Activated CD4-positive, alpha-beta T cell treated with anti-CD3 and anti-CD28 coated beads, Interleukin-2, amount 50 U/mL, for 4 hours (primary cell): Measurements from ENCODE around the gene DIAPH1.
"Not testable (repeated sequence)": the region's sequence is repeated elsewhere in the genome, so short reads cannot be mapped to it uniquely, and the experiment has no call there.

Source experiments
- DNase-seq, 2 experiments: peaks; one replicate each; pipeline ENCODE4 v3.0.0-alpha.2; 2020

DIAPH1 gene

DNA sequence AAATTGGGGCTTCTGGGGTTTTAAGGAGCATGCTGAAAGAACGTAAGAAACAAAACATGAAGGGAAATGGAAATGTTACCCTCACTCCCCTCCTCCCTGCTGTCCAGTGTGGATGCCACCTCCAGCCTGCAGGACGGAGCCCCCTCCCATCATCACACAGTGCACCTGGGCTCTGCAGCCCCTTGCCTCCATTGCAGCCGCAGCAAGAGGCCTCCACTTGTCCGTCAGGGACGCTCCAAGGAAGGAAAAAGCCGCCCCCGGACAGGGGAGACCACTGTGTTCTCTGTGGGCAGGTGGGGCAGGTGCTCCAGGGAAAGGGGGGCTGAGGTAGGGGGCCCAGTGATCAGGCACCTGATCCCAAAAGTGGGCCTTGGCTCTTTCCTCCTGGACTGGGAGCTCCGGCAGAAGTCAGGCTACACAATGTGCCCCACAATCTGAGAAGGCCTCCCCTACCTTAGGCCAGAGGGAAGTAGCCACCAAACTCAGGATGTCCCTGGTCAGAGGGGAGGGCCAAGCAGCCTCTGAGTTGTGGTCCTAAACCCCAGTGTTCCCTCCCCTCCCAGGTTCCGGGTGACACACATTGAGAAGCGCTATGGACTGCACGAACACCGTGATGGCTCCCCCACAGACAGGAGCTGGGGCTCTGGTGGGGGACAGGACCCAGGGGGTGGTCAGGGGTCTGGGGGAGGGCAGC lies 20.7 kb upstream of the DIAPH1 start:
- DNase-seq: no peak

DNA sequence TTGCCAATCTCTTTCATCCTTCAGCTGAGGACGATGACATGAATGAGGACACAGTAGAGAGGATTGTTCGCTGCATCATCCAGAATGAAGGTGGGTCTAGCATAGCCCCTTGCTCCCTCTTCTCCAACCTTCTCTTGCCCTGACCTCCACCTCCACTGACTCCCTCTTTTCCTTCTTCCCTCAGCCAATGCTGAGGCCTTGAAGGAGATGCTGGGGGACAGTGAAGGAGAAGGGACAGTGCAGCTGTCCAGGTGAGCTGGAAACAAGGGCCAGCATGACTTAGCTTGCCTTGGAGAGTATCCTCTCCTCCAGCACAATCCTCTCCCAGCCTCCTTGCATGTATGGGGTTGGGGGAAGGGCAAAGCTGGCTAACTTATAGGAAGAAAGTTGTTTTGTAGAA lies 20.0 kb upstream of the DIAPH1 start:
- no peak for DNase-seq

DNA sequence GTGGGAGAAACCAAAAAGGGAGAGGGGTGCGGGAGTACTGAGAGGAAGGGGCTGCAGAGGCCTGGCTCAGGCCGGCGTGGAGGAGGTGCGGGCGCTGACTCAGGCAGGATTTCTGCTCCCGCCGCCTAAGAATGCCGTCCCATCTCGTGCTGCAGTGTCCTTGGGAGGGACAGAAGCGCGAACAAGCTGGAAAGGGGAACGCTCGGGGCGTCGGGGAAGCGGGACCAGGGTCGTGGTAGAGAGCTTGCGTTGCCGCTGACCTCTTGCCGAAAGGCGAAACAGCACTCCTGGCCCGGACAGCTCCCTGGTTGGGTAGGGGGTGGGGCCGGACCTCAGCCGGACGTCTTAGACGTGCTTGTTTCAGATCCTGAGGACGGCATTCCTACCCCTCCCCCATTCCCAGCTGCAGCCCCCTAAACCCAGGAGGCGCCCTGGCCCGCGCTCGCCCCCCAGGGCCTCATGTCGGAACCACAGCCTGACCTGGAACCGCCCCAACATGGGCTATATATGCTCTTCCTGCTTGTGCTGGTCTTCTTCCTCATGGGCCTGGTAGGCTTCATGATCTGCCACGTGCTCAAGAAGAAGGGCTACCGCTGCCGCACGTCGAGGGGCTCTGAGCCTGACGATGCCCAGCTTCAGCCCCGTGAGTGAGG lies 19.1 kb upstream of the DIAPH1 start:
- DNase-seq: peak; percentile 43 to 51

DNA sequence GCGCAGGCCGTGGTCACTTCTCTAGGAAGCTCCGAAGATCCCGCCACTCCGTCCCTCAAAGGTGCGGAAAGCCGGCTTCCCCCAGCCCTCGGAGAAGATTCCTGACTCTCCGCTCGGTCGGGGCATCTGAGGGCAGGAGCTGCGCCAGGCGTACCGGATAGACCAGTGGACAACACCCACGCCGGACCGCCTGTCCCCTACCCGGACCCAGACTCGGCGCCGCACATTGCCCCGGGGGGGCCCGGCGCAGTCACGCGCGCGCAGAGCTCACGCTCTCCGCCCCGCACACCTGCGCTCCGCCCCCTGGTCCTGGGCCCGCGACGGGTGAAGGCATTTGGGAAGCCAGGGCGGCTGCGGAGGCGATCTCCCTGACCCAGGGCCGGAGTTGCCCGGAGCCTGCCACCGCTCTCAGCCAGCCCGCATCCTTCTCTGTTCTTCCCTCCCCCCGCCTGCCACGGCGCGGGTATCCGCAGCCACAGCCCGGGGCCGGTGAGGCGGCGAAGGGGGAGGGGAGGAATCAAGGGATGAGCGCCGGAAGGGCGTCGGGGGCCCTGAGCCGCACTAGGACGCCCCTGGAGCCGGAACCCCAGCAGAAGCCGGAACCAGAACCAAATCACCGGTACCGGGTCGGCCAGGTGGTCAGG lies 18.4 kb upstream of the DIAPH1 start:
- DNase-seq: peak; percentile 40 to 43

DNA sequence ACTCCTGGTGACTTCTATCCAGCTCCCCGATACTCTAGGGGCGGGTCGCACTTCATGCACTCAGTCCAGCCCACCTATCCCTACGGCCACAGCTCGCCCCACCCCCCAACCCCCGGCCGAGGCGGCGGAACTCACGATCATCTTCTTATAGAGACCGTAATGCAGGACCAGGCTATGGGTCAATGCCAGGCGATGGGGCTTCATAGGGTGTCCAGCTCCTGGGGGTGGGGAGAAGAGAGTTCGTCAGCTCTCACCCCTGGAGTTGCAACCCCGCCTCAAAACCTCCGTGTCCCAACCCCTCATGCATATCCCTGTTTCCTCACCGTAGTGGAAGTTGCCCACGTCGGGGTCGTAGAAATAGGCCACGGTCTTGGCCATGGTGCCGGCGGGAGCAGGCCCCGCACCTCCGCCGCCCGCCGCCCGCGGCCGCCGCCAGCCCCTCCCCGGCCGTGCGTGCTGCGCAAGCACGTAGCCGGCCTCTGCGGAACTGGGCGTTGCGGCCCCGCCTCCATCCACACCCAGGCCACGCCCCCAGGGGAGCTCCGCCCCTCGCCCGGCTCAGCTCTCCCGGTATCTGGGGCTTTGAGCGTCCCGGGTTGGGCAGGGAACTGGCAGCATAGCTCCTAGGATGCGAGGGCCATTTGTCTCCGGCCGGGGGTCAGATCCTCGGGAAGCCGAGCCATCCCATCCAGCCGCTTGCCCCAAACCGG lies 17.8 kb upstream of the DIAPH1 start, which contains the start of the genes HDAC3 and RELL2:
Gene HDAC3 (minus strand): TSS at position 437 of the 710 bp plus-strand sequence. CDS start 59 bp downstream, at position 378.
Gene RELL2 (plus strand): TSS at position 585 of the 710 bp plus-strand sequence. CDS start 1,229 bp downstream, outside the sequence.
- peak; percentile 90 to 93 for DNase-seq

DNA sequence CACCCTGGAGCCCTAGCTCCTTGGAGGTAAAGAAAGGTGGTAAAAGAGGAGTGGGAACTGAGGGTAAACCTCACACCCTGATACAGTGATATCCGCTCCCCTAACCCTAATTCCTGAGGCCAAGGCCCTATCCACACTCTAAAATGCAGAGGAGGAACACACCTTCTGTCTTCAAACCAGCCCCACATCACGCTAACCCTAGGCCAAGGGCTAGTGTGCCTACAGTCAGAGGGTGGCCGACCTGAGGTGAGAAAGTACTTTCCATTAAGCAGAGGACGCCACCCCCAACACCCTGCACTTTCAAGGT lies 17.3 kb upstream of the DIAPH1 start:
- no peak for DNase-seq

DNA sequence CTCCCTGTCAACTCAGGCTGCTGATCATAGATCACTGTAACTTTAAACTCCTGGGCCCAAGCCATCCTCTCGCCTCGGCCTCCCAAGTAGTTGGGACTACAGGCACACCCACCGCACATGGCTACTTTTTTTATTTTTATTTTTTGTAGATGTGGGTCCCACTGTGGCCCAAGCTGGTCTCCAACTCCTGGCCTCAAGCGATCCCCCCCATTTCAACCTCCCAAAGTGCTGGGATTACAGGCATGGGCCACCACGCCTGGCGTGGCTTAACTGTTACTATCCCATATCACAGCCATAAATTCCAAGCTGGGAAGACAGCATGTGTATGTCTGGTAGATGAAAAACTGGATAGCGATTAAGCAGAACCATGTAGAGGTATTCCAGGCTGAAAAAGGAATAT lies 16.8 kb upstream of the DIAPH1 start:
- no peak for DNase-seq

DNA sequence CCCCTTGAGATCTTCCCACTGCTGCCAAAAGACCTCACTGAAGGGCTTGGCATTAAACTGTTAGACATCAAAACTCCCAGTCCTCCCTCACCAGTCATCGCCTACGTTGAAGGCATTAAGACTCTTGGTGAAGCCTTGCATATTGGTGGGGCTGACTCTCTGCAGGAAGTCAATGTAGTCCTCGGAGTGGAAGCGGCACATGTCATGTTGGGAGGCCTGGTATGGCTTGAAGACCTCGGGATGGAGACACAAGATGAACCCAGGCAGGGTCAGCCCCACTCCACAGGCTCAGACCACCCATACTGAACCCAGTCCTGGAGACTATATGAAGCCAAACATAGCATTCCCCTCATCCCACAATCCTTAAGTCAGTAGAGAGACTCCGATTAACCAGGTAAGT lies 15.9 kb upstream of the DIAPH1 start:
- DNase-seq: no peak

DNA sequence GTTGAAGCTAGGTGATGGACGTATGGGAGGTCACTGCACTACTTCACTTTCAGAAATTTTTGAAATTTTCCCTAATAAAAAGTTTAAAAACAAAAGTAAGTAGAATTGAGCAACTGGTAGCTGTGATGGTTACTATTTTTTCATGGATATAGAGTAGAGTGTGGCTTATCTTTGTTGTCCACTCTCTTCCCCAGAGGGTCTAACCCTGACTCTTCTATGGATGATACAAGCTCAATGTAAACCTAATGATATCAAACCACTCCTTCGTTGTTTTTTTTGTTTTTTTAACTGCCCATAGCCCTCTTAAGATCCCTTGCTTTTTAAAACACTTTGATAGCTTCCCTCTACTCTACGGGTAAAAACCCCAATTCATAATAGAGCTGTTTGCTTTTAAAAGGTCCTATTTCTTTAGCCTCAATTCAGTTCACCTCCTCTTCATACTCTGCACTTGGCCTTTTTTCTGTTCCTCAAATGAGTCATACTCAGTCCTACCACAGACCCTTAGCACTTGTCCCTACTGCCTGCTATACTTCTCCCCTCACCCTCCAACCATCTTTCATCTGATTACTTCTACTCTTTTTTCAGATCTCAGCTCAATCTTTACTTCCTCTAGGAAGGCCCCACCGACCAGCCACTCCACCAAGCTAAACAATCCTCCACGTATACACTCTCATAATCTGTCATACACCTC lies 15.2 kb upstream of the DIAPH1 start:
- no peak for DNase-seq

DNA sequence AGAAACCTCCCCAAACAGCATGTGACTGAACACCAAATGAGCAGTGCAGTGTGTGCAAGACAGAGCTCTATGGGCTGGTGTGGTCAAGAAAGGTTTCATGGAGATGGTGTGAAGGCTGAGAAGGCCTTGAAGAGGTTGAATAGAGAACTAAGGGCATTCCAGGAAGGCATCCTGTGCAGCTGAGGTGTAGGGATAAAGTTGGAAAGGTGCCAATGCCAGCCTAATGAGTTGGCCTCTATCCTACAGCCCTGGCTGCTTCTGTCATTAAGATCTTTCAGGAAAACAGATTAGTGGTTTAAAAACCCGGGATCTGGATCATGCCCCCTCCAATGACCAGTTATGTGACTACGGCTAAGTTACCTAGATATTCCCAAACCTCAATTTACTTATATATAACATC lies 13.8 kb upstream of the DIAPH1 start:
- DNase-seq: no peak

DNA sequence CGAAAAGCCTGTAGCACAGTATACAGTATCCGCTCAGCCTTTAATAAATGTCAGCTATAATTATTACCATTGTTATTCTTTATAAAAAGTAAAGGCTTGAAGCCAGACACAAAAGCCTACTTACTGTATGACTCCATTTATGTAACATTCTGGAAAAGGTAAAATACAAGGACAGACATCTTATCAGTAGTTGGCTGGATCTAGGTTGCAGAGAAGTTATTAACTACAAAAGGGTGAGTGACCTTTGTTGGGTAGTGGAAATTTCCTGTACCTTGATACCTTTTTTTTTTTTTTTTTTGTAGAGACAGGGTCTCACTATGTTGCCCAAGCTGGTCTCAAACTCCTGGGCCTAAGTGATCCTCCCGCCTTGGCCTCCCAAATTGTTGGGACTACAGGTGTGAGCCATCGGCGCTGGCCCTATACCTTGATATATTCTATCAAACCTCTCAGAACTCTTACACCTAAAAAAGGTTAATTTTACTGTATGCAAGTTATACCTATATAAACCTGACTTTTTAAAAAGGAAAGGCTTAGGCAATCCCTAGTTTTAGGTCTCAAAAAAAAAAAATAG lies 11.9 kb upstream of the DIAPH1 start:
- no peak for DNase-seq

DNA sequence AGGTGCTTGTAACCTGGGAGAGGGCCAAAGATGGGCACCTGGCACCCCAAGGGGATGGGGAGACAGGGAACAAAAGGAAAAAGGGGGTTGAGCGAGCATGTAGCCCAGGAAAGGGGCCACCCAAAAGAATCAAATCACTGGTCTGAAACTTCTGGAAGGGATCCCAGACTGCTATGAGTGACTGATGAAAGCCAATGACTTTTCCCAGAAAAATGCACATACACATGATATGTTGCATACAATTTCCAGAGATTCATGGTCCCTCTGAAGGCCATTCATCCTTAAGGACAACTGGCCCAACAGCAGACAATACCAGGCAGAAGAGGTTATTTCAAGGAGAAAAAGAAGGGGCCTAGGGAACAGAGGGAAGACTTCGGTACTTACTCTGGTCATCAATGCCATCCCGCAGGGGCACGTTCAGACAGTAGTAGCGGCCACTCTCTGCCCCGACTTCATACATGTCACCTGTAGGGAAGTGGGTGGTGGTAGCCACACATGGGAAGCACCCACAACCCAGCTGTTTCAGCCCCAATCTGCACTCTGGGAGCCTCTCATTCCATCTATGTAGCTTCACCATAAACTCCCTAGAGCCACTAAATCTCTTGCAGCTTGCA lies 9.5 kb upstream of the DIAPH1 start:
- no peak for DNase-seq

DNA sequence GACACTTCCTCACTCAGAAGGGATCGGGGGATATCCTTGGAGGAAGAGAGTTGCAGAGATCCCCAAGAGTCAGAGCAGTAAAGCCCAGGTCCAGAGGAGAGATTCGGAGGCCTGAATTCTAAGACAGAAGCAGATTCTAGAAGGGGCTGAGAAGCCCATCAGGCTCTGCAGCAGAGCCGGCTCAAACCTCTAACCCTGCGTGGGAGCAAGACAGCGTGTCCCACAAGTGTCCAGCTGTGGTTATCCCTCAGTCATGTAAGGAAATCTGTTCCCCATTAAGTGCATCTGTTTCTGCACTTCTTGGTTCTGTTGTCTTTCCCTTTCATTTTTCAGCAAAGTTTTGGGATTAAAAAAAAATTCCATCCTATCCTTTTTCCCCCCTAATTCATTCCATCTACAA lies 4.8 kb upstream of the DIAPH1 start:
- no peak for DNase-seq

DNA sequence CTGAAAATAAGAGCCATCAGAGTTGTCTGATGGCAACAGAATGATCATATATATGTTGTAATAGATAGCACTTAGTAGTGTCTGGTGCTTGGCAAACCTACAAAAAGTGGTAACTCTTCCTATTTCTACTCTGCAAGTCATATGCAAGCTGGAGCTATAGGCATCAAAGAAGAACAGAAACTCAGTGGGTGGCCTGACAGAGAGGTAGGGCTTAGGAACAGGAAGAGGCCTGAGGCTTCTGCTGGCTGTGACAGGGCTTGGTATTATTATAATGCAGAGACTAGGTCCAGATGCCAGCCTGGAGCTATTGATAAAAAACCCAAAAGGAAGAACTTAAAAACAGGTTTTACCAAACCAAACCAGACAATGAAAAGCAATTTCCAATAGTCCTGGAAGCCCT lies 4.4 kb upstream of the DIAPH1 start:
- no peak for DNase-seq

DNA sequence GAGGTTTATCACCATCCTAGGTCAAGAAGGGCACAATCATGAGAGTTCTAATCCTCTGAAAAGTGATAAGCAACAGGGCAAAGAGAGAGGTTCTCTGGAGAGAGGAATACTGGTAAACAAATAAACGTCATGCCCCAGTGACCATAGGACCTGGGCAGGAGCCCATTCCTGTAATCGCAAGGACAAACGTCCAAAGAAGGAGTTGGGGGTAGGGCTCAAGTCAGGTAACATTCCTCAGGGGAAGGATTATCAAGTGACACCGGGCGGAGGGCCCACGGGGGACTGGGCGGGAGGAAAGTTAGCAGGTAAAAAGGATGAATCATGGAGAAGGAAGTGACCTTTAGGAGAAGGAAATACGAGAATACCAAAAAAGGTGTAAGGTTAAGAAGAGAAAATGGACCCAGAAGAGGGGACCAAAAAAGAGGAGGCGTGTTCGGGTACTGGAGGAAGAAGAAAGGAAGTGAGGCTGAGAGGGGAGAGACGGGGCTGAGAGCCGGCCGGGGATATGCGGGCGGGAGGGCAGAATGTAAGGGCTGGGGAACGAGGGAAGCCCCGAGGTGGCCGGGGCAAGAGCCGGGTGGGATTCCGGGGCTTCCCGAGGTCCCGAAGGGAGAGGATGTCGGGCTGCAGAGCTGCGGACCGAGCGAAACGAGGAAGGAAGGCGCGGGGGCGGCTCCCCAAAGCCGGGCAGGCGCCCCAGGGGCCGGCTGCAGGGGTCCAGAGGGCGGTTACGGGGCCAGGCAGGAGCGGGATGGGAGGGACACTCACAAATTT lies 583 bp downstream of the DIAPH1 start:
- DNase-seq: peak; percentile 50 to 56

DNA sequence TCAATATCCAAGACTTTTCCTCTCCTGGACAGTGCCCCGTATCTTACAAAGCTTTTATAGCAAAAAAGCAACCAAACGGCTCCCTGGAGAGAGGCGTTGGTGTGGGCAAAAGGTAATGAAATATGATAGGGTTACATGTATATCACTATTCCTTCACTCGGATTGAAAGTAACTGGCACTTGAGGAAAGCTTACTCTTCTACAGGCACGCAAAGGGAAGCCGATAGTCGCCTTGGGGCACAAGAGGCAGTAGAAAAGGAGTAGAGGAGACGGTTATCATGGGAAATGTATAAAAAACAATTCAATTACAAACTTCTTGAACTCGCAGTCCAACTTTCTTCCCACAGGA lies 1.1 kb downstream of the DIAPH1 start:
- DNase-seq: no peak

DNA sequence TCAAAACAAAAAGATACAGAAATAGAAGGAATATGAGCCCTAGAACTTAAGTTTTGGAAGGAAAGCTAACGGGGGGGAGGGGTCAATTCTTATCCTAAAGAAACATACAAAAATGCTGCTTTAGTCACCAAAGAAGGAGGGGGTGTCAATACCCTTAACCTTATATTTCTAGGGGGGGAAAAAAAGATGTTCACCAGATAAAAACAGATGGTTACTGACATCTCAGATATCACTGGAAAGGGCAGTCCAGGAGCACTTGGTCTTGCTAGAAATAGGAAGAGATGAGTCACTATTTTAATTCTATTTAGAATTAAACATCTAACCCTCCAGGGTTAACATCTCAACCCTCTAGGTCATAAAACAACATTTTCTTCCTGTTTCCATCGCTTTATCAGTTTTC lies 1.7 kb downstream of the DIAPH1 start:
- no peak for DNase-seq

DNA sequence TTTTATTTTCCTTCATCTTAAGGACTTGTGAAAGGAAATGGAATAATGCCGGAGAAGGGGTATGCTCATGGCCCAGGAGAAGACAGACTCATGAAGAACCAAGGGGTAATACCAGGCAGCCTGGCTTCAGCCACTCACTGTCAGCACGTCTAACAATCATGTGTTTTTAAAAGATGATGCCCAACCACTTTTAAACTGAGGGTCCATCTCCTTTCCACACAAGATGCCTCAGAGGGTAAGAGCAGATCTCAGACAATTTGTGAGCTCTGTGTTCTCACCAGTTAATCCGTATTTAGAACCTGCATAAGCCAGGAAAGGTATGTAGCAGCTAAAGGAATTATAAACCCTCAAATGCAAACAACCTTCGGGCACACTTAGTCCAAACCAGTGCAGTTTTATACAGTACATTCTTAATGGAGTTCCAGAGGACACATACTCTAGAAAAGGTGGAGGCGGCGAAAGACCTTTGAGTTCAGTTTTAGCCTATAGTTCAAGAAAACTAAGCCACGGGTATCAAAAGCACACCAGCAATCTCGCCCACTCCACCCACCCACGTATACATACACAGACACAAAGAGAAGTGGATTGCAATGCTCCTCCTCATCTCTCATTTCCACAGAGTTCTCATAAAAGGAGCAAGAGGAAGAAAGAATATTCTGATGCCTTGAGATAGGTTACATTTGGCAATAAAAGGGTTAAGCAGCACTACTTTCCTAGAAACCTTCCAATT lies 2.6 kb downstream of the DIAPH1 start:
- DNase-seq: peak; percentile 49 to 60

DNA sequence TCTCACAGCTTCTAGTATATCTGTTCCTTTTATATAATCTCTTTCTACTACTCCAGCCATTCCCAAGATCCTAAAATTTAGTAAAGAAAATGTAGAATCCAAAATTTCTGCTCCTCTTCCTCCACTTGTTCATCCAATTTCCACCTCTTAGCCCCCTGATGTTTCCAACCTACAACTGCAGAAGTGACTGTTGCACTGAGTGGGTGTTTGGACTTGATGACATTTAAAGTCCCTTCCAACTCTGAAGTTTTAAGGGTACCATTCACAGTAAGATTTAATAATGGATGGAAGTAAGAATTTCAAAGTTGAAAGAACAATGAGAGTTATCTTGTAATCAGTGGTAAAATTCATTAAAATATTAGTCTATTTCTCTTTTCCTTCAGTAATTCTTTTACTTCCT lies 5.5 kb downstream of the DIAPH1 start:
- no peak for DNase-seq

DNA sequence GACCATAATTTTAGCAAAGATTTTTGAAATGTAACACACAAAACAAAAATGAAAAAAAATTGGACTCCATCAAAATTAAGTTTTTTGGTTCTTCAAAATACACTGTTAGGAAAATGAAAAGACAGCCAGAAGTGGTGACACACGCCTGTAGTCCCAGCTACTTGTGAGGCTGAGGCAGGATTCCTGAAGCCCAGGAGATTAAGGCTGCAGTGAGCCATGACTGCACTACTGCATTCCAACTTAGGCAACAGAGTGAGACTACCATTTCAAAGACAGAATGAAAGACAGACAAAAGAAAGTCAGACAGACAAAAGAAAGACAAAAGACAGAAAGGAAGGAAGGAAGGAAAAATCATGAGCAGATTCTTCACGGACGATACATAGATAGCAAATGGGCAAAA lies 7.5 kb downstream of the DIAPH1 start:
- DNase-seq: no peak

DNA sequence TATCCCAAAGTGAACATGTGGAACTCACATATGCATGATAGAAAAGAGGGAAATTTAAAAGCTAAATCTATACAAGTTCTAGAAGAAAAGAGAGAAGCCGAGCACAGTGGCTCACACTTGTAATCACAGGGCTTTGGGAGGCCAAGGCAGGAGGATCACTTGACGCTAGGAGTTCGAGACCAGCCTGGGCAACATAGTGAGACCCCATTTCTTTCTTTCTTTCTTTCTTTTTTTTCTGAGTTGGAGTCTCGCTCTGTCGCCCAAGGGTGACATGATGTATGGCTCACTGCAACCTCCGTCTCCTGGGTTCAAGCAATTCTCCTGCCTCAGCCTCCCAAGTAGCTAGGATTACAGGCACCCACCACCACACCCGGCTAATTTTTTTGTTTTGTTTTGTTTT lies 8.9 kb downstream of the DIAPH1 start:
- not testable (repeated sequence) for DNase-seq
